Measurements from ENCODE around the gene PLEK2. TPM values are rescaled to one million over a fixed set of nuclear protein-coding genes. Genes with fewer than 3 reads are reported as not detected.

Gene PLEK2
- polyA plus RNA-seq, 1 donor (not counting 4 experiments of a cell fraction or from before 2014, with no cell fraction given): 219 TPM

DNA sequence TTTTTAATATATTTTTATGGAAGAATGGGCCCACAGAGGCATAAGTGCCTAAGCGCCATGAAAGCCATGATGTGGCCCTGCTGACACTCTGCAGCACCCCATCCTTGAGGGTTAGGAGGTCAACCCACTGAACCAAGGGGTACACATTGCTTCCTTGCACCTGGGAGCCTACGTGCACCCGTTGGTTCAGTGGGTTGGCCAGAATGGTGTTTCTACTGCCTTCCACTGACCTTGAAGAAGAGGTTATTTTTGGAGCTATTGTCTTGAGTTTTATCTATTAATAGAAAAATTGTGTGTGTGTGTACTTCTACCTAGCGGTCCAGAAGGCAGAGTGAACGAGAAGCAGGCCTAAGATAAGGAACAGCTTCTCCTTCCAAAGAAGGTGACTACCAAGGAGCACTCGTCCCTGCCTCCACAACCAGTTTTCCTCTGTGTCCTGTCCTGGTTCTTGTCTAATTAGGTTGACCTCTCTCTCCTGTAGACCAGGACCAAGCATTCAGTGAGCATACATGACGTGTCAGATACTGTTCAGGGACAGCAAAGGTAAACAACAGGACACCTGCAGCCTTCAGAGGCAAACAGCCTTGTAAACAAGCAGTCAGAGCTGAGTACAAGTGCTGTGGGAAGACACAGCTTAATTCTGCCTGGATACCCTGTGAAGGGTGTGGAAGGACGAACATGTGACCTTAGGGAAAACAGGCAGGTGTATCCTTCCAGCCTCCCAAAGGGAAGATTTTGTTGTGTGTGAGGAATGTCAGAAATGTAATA lies 30.4 kb upstream of the PLEK2 start:
- H3K9me3 ChIP-seq (ENCODE audit: control insufficient read depth, low read depth, low read length): no peaks in the 10 kb centered on the region
- H2AFZ ChIP-seq (ENCODE audit: control insufficient read depth, low read length): no peak overlapping the region
- H3K4me1 ChIP-seq (ENCODE audit: control insufficient read depth, extremely low read depth, insufficient read depth, low read length): peaks cover 57% of the 10 kb centered on the region
- no peak for FAIRE-seq
- H3K27ac ChIP-seq (ENCODE audit: control insufficient read depth, insufficient read depth, low read length): no peak overlapping the region
- no peaks in the 10 kb centered on the region for H3K79me2 ChIP-seq (ENCODE audit: control insufficient read depth, insufficient read depth, low read length)
- no peaks in the 10 kb centered on the region for H3K27me3 ChIP-seq (ENCODE audit: control insufficient read depth, extremely low read depth, insufficient read depth, low read length)
- no peak for TF ChIP-seq EZH2 (IDR thresholded peaks at IDR 0.05; ENCODE audit: low read length)
- TF ChIP-seq, protein P1, sequence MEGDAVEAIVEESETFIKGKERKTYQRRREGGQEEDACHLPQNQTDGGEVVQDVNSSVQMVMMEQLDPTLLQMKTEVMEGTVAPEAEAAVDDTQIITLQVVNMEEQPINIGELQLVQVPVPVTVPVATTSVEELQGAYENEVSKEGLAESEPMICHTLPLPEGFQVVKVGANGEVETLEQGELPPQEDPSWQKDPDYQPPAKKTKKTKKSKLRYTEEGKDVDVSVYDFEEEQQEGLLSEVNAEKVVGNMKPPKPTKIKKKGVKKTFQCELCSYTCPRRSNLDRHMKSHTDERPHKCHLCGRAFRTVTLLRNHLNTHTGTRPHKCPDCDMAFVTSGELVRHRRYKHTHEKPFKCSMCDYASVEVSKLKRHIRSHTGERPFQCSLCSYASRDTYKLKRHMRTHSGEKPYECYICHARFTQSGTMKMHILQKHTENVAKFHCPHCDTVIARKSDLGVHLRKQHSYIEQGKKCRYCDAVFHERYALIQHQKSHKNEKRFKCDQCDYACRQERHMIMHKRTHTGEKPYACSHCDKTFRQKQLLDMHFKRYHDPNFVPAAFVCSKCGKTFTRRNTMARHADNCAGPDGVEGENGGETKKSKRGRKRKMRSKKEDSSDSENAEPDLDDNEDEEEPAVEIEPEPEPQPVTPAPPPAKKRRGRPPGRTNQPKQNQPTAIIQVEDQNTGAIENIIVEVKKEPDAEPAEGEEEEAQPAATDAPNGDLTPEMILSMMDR (optimal IDR thresholded peaks at IDR 0.05 in 1 of 3, IDR thresholded peaks at IDR 0.05 in 1 of 3, conservative IDR thresholded peaks at IDR 0.05 in 1 of 3; ENCODE audit: extremely low read depth in 1 of 3, insufficient read depth in 2 of 3, low read length in 3 of 3): no peak
- H3K9ac ChIP-seq (ENCODE audit: control insufficient read depth, extremely low read depth, insufficient read depth, low read length): no peak overlapping the region
- no peaks in the 10 kb centered on the region for H3K36me3 ChIP-seq (ENCODE audit: control insufficient read depth in 2 of 2, extremely low read depth in 1 of 2, insufficient read depth in 2 of 2, low read length in 2 of 2)
- DNase-seq (ENCODE audit: low read depth, low spot score): no peak
- no peak overlapping the region for H3K4me3 ChIP-seq (ENCODE audit: control insufficient read depth in 2 of 3, extremely low read depth in 1 of 3, insufficient read depth in 2 of 3, low read depth in 1 of 3, low read length in 3 of 3)
- H3K9me1 ChIP-seq (ENCODE audit: control insufficient read depth, extremely low read depth, insufficient read depth, low read length): no peaks in the 10 kb centered on the region
- dilution Hi-C loops (cut with MboI; ENCODE audit: extremely low pct_ligation_motif_present, low sequenced_read_pairs): no loop called here
- H4K20me1 ChIP-seq (ENCODE audit: control insufficient read depth, extremely low read depth, insufficient read depth, low read length): no peaks in the 10 kb centered on the region
- no peak overlapping the region for H3K4me2 ChIP-seq (ENCODE audit: control insufficient read depth, extremely low read depth, insufficient read depth, low read depth, low read length)

DNA sequence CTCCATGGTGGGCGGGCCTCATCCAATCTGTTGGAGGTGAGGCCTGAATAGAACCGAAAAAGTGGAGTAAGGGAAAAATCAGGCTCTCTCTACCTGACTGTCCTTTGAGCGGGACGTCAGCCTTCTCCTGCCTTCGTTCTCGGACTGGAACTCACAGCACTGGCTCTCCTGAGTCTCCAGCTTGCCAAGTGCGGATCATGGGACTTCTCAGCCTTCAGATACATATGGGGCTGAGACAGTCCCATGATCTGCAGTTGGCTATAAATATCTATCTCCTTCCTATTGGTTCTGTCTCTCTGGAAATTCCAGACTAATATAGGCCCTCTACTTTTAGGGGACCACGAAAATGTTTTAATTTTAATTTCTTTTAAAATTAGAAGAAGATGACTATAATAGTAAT lies 29.7 kb upstream of the PLEK2 start:
- Histone ChIP-seq H3K4me2 (ENCODE audit: control insufficient read depth, extremely low read depth, insufficient read depth, low read depth, low read length) (no peak overlapping the region), H3K9ac (ENCODE audit: control insufficient read depth, extremely low read depth, insufficient read depth, low read length) (no peak overlapping the region), H3K36me3 (ENCODE audit: control insufficient read depth in 2 of 2, extremely low read depth in 1 of 2, insufficient read depth in 2 of 2, low read length in 2 of 2) (no peaks in the 10 kb centered on the region), H3K27ac (ENCODE audit: control insufficient read depth, insufficient read depth, low read length) (no peak overlapping the region), H4K20me1 (ENCODE audit: control insufficient read depth, extremely low read depth, insufficient read depth, low read length) (no peaks in the 10 kb centered on the region), H3K79me2 (ENCODE audit: control insufficient read depth, insufficient read depth, low read length) (no peaks in the 10 kb centered on the region), H3K9me3 (ENCODE audit: control insufficient read depth, low read depth, low read length) (no peaks in the 10 kb centered on the region), H3K4me1 (ENCODE audit: control insufficient read depth, extremely low read depth, insufficient read depth, low read length) (peaks cover 53% of the 10 kb centered on the region), H3K4me3 (ENCODE audit: control insufficient read depth in 2 of 3, extremely low read depth in 1 of 3, insufficient read depth in 2 of 3, low read depth in 1 of 3, low read length in 3 of 3) (no peak overlapping the region), H3K27me3 (ENCODE audit: control insufficient read depth, extremely low read depth, insufficient read depth, low read length) (no peaks in the 10 kb centered on the region), H3K9me1 (ENCODE audit: control insufficient read depth, extremely low read depth, insufficient read depth, low read length) (no peaks in the 10 kb centered on the region), H2AFZ (ENCODE audit: control insufficient read depth, low read length) (no peak overlapping the region)
- no peak for TF ChIP-seq EZH2 (IDR thresholded peaks at IDR 0.05; ENCODE audit: low read length)
- TF ChIP-seq, protein P1 (optimal IDR thresholded peaks at IDR 0.05 in 1 of 3, IDR thresholded peaks at IDR 0.05 in 1 of 3, conservative IDR thresholded peaks at IDR 0.05 in 1 of 3; ENCODE audit: extremely low read depth in 1 of 3, insufficient read depth in 2 of 3, low read length in 3 of 3): no peak
- dilution Hi-C loops (cut with MboI; ENCODE audit: extremely low pct_ligation_motif_present, low sequenced_read_pairs): no loop called here
- DNase-seq (ENCODE audit: low read depth, low spot score) (no peak), FAIRE-seq (no peak)
